ENCODE data around the gene MSL1.

MSL1 gene

GRCh38 chr17:40121181-40122135, at the start of gene MSL1:
MSL1 (plus strand) TSS chr17:40121971; CDS start chr17:40122613, 642 bp downstream.
- DNase-seq (ENCODE audit: low read depth in 2 of 2), result peak; percentile 69 to 74

DNA sequence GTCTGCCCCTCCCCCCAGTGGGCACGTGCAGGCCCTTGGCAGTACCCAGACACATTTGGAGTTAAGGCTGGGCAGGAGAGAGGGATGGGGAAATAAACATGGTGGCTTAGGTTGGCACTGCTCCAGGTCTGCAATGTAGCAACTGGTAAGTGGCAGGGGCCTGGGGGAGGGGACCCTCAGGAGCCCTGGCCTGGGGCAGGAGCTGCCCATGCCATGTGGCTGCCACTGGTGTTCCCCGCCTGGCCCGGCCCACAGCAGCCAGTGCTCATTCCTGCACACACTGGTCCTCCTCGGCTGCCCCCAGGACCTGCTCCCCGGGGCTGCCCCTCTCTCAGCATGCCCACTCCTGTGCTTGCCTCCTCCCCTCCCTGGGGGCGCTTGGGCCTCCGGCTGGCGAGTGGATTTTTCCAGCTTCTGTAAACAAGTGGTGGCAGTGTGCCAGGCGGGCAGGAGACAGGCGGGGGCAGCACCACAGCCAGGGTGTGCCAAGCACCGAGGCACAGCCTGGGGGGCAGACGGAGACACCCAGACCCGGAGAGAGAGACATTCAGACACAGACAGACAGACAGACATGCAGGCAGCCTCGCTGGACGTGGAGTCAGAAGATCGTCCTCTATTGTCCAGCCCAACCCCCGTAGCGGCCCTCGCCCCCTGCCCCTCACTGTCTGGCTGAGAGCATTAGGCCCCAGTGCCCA, 49.6 kb upstream of the MSL1 start:
- DNase-seq (ENCODE audit: low read depth in 2 of 2), result no peak

DNA sequence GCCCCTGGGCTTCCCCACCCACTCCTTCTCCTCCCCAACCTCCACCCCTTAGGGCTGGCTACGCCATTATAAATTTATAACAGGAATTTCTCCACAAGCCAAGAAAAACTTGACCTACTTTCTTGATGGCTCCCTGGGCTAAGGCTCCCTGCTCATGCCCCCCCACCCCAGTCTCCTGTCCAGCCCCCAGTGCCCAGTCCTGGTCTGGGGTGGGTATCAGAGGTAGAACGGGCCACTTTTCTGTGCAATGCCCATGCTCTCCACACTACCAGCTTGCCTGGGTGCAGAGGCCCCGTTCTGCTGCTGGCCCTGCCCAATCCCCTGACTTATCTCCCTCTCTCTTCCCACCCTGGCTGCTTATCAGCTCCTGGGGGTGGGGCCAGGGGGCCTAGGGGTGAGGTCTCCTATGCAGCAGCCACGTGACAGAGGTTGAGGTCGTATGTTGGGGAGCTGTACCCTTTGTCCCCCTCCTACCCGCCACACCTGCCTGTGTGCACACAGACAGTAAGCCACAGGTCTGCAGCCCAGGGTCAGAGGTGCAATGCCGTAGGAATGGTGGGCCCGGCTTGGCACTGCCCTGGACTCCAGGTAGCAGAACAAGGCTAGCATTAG, 48.9 kb upstream of the MSL1 start:
- no peak for DNase-seq (ENCODE audit: low read depth in 2 of 2)

- no peak for DNase-seq (ENCODE audit: low read depth in 2 of 2)
Observed at GRCh38 chr17:40073454-40074174, 48.2 kb upstream of the MSL1 start.

DNA sequence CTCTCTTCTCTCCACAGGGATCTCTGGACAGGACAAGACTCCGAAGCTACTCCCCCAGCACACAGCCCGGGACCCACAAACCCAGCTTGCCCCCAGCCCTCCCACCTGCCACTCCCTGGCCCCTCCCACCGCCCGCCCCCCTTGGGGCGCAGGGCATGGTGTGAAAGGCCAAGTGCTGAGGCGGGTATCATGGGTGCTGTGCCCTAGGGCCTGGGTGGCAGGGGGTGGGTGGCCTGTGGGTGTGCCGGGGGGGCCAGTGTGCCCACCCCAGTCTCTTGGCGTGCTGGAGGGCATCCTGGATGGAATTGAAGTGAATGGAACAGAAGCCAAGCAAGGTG, 47.6 kb upstream of the MSL1 start:
- no peak for DNase-seq (ENCODE audit: low read depth in 2 of 2)

- no peak for DNase-seq (ENCODE audit: low read depth in 2 of 2)
Observed at GRCh38 chr17:40074871-40075200, 46.9 kb upstream of the MSL1 start.

DNA sequence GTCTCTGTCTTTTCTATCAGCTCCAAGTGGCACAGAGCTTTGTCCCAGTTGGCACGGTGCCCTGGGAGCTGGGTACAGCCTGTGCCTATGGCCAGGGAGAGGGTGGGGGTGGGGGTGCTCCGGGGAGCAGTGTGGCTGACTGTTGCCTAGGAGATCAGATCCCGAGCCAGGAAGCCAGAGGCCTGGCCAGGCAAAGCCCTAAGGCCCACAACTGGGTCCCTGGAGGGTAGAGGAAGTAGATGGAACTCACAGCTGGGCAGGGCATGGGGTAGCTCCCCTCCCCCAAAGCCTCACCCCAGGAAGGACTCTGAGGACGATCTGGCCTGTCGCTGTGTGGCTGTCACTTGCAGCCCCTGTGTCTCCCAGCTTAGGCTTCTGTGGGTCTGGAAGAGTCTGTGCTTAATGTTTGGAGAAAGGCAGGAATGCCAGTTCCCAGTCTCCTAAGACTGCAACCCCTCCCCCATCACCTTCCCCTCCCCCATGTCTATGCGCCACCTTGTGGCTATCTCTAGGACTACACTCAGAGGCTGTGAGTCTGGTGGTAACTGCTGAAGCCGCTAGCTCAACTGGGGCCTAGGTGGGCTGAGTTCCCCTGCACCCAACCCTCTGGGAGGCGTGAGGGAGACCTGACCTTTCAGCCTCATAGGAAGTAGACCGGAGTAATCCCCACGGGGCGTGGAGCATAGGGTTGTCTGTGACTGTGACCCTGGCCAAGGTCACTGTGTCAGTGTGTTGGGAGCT, 46.4 kb upstream of the MSL1 start:
- DNase-seq (ENCODE audit: low read depth in 2 of 2), result peak; percentile 53 to 70

- DNase-seq (ENCODE audit: low read depth in 2 of 2), result no peak
Observed at GRCh38 chr17:40075942-40076498, 45.8 kb upstream of the MSL1 start.

DNA sequence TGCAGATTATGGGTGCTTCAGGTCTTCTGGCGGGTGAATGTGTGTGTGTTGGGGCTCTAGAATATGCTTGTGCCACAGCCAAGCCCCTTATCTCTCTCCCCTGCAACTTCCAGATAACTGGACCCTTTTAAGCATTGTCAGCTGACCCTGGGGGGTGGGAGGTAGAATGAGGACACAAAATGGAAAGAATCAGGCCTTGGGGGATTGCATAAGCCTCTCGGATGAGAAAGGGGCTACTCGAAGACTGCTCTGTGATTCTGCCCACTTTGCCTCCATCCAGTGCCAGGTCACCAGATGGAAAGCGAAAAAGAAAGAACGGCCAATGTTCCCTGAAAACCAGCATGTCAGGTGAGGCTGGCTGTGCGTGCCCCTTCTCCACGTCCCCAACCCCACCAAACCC, 45.2 kb upstream of the MSL1 start:
- DNase-seq (ENCODE audit: low read depth in 2 of 2), result no peak

DNA sequence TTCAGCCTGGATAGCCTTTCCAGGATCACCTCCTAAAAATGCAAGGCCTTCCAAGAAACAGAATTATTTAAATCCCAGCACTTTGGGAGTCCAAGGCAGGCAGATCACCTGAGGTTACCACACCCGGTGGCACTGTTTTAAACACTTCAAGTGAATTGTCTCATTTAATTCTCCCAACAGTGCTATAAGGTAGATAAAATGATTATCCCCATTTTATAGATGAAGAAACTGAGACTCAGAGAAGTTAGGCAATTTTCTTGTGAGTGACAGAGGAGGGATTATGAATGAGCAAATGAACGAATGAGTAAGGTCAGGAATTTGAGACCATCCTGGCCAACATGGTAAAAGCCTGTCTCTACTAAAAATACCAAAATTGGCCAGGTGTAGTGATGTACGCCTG, 42.2 kb upstream of the MSL1 start:
- no peak for DNase-seq (ENCODE audit: low read depth in 2 of 2)

GRCh38 chr17:40084477-40084876, 37.3 kb upstream of the MSL1 start:
- DNase-seq (ENCODE audit: low read depth in 2 of 2), result no peak

- peak in 1 of 2 donors; percentile 63 for DNase-seq (ENCODE audit: low read depth in 2 of 2)
Observed at GRCh38 chr17:40086150-40087044, 35.4 kb upstream of the MSL1 start.

GRCh38 chr17:40087049-40087794, 34.5 kb upstream of the MSL1 start:
- no peak for DNase-seq (ENCODE audit: low read depth in 2 of 2)

DNA sequence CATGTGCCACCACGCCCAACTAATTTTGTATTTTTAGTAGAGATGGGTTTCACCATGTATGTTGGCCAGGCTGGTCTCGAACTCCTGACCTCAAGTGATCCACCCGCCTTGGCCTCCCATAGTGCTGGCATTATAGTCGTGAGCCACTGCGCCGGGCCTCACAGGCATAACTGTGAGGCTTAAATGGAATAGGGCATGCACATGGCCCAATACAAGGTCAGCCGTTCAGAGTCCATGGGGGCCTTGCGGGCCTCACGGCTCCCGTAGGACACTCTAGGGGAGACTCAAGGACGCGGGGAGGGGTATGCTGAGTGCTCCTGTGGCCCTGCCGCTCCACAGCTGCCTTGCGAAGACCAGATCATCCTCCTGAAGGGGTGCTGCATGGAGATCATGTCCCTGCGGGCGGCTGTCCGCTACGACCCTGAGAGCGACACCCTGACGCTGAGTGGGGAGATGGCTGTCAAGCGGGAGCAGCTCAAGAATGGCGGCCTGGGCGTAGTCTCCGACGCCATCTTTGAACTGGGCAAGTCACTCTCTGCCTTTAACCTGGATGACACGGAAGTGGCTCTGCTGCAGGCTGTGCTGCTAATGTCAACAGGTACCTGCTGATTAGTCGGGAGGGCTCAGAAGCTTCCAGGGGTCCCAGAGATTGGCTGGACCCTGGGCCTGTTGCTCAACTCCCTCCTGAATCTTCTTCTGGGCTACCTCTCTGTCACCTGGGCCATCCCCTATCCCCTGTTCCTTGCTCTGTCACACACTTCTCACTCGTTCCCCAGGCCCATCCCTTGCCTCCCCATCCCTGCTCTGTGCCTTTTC, 33.7 kb upstream of the MSL1 start:
- DNase-seq (ENCODE audit: low read depth in 2 of 2), result no peak

DNA sequence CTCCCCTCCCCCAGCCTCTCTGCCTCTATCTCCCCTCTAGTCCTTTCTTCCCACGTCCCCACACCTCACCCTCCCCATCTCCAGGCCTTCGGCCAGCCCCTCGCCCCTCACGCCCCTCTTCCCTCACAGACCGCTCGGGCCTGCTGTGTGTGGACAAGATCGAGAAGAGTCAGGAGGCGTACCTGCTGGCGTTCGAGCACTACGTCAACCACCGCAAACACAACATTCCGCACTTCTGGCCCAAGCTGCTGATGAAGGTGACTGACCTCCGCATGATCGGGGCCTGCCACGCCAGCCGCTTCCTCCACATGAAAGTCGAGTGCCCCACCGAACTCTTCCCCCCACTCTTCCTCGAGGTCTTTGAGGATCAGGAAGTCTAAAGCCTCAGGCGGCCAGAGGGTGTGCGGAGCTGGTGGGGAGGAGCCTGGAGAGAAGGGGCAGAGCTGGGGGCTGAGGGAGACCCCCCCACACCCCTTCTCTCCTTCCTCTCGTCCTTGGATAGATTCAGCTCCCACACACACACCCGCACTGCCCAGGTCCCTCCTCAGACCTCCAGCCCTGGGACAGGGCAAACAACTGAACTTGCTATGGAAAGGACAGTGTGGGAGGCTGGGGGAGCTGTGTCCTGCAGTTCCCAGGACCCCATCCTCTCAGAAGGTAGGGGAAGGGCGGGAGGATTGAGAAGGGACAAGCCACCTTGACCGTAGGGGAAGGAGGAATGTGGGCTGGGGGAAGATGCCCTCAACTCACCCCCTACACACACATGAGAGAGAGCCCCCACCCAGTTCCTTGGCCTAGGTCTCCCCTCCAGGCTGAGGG, 32.5 kb upstream of the MSL1 start:
- no peak for DNase-seq (ENCODE audit: low read depth in 2 of 2)

DNA sequence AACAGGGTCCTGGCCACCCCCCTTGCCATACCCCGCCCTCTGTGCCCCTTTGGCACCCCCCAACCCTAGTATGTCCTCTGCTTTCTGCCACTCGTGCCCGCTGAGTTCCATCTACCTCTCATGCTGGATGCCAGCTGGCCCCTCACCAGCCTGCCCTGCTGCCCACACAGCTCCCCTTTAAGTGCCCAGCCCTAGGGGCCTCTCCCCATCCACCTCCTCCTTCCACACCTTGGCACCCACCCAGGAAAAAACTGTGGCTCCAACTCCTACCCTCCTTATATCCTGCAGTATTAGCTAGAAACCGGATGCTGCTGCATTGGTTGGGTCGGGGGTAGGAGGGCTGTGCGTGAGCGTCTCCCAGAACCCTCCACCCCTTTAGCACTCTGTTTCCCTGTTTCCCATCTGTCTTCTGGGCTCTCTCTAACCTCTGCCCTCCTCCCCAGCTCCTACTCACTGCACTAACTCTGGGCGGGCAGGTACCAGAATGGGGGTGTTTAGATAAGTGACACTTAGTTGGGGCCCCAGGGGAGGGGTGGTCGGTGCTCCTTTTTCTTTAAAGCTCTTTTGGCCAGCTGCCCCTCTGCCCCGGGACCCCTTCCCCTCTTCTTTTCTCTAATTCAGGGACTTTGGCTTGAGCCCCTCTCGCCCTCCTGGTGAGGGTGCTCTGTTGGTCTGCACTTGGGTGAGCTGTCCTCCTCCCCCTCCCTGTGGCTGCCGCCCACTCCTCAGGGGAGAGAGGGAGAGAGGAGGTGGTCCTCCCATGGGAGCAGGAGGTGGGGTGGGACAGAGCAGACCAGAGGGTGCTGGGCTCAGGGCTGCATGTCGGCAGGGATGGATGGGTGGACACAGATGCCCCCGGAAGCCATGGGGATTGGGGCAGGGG, 31.3 kb upstream of the MSL1 start:
- DNase-seq (ENCODE audit: low read depth in 2 of 2), result no peak
